HG02610 (cell line): ENCODE data around the gene PUS1.
A peak's percentile ranks its signal among the peaks of the same experiment; 100 is the strongest.

ENCODE experiments used
- ATAC-seq: cut with Tn5 transposase; IDR thresholded peaks from one replicate; pipeline ENCODE4 v1.9.1; 2021; ENCODE audit warnings: mild to moderate bottlenecking, moderate library complexity; ENCODE audit not compliant: unreplicated experiment

The PUS1 gene

DNA sequence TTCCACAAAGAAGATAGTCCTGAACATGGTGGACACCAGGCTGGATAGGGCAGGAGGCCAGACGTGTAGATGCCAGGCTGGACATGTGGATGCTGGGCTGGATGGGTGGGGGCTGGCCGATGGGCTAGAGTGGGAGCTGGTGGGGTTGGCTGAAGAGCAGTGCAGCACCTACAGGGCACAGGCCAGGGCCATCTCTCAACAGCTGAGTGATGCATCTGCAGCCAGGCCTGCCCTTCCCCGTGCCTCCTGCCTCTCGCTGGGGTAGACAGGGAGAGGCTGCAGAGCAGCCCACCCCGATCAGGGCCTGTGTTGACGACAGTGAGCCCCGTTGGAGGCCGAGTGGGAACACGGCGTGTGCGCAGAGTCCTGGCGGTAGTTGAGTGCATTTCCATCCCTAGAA is 59.9 kb downstream of the PUS1 start:
- no peak for ATAC-seq

- ATAC-seq, result no peak
Measured at GRCh38 chr12:131990066-131990979, 61.2 kb downstream of the PUS1 start.

DNA sequence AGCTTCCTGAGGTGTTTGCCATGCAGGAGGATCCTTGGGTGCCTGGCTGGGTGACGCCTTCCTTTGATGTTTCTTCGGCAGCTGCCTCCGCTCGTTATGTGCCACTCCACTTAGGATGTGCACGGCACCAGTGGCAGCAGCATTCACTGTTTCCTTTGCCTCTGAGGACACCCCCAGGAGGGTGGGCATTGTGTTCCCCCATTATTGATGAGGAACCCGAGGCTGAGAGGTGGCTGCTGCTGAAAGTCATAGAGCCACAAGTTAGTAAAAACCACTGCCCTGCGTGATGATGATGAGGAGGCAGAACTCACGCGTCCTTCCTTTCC is 61.9 kb downstream of the PUS1 start:
- ATAC-seq, result no peak

- ATAC-seq, result no peak
Measured at GRCh38 chr12:131991816-131992430, 62.8 kb downstream of the PUS1 start.

GRCh38 chr12:131994589-131994988 is 65.5 kb downstream of the PUS1 start:
- peak; percentile 83 for ATAC-seq
